Measurements from ENCODE around the gene FEN1.
A peak's percentile ranks its signal among the peaks of the same experiment; 100 is the strongest.

FEN1 gene

GRCh38 chr11:61792310-61793082, at the start of gene FEN1, which contains the start of gene TMEM258:
FEN1 (plus strand) TSS chr11:61792911; CDS start chr11:61795362, 2,451 bp downstream.
TMEM258 (minus strand) TSS chr11:61792599; CDS start chr11:61792558, 41 bp downstream.
- DNase-seq = peak; percentile 95

GRCh38 chr11:61743486-61744095, 49.1 kb upstream of the FEN1 start:
- DNase-seq = no peak

- no peak for DNase-seq
Observed at GRCh38 chr11:61744181-61744580, 48.5 kb upstream of the FEN1 start.

GRCh38 chr11:61744609-61745156, 48.0 kb upstream of the FEN1 start:
- no peak for DNase-seq

- DNase-seq = no peak
Observed at GRCh38 chr11:61745781-61746441, 46.8 kb upstream of the FEN1 start.

GRCh38 chr11:61746442-61747191, 46.1 kb upstream of the FEN1 start:
- no peak for DNase-seq

- peak; percentile 52 for DNase-seq
Observed at GRCh38 chr11:61747192-61747966, 45.3 kb upstream of the FEN1 start.

- DNase-seq = no peak
Observed at GRCh38 chr11:61747967-61748285, 44.8 kb upstream of the FEN1 start.

GRCh38 chr11:61749591-61750217, 43.0 kb upstream of the FEN1 start:
- no peak for DNase-seq

- DNase-seq = no peak
Observed at GRCh38 chr11:61750631-61751273, 42.0 kb upstream of the FEN1 start.

GRCh38 chr11:61751384-61751783, 41.3 kb upstream of the FEN1 start:
- DNase-seq = no peak

- peak; percentile 14 for DNase-seq
Observed at GRCh38 chr11:61752117-61752924, 40.4 kb upstream of the FEN1 start, which contains the start of gene MYRF. MYRF (plus strand) TSS chr11:61752636; CDS start chr11:61752745, 109 bp downstream.

- DNase-seq = no peak
Observed at GRCh38 chr11:61752925-61753521, 39.7 kb upstream of the FEN1 start.

GRCh38 chr11:61753672-61754071, 39.0 kb upstream of the FEN1 start:
- DNase-seq = no peak

- DNase-seq = no peak
Observed at GRCh38 chr11:61754534-61755482, 37.9 kb upstream of the FEN1 start.

GRCh38 chr11:61756147-61756451, 36.6 kb upstream of the FEN1 start:
- DNase-seq = no peak

- DNase-seq = peak; percentile 85
Observed at GRCh38 chr11:61756452-61757212, 36.1 kb upstream of the FEN1 start.
